HEK293T (cell line): ENCODE results near the gene PANX3.

Experiments used
- BHLHE40 ChIP-seq: fragments of 450-650 bp; IDR thresholded peaks from 2 replicates; pipeline ENCODE4 v1.6.1; 2016; ENCODE audit warnings: mild to moderate bottlenecking, moderate library complexity, borderline replicate concordance
- HDGF ChIP-seq: fragments of 450-650 bp; IDR thresholded peaks from 2 replicates; pipeline ENCODE4 v1.6.1; 2017; ENCODE audit warnings: antibody characterized with exemption, borderline replicate concordance
- LEF1 ChIP-seq: fragments of 450-650 bp; IDR thresholded peaks from 2 replicates; pipeline ENCODE4 v1.6.1; 2017; ENCODE audit warnings: mild to moderate bottlenecking, borderline replicate concordance
- SP1 ChIP-seq: fragments of 450-650 bp; IDR thresholded peaks from 2 replicates; pipeline ENCODE4 v1.6.1; 2017
- SUZ12 ChIP-seq: fragments of 450-650 bp; IDR thresholded peaks from 2 replicates; pipeline ENCODE4 v1.6.1; 2016; ENCODE audit warnings: mild to moderate bottlenecking

- no peak for TF ChIP-seq BHLHE40
- no peak for TF ChIP-seq HDGF
- no peak for TF ChIP-seq SP1
- no peak for TF ChIP-seq LEF1
- no peak for TF ChIP-seq SUZ12
Measured at GRCh38 chr11:124648610-124649009, 37.4 kb downstream of the PANX3 start.
